Measurements from ENCODE around the gene OR10A7.

Gene OR10A7

DNA sequence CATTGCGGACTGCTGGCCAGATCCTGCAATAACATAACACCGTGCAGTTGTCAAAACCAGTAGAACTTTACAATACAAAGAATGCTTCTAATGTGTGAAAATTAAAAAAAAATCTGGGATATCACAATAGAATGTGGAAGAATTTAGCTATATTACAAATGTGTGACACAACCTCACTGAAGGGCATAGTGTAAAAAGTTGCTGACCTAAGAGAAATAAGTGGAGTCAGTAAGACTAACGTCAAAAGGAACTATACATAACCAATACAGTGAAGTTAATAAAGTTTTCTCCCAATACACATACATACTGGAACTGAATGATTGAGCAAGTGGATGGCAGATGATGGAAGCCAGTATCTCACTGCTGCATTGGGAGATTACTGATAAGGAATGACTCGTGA lies 36.0 kb downstream of the OR10A7 start:
- no peak overlapping the region for H3K4me3 ChIP-seq (ENCODE audit: low read depth, low read length)
- DNase-seq (ENCODE audit: low read depth), result no peak
- TF ChIP-seq, protein P1, sequence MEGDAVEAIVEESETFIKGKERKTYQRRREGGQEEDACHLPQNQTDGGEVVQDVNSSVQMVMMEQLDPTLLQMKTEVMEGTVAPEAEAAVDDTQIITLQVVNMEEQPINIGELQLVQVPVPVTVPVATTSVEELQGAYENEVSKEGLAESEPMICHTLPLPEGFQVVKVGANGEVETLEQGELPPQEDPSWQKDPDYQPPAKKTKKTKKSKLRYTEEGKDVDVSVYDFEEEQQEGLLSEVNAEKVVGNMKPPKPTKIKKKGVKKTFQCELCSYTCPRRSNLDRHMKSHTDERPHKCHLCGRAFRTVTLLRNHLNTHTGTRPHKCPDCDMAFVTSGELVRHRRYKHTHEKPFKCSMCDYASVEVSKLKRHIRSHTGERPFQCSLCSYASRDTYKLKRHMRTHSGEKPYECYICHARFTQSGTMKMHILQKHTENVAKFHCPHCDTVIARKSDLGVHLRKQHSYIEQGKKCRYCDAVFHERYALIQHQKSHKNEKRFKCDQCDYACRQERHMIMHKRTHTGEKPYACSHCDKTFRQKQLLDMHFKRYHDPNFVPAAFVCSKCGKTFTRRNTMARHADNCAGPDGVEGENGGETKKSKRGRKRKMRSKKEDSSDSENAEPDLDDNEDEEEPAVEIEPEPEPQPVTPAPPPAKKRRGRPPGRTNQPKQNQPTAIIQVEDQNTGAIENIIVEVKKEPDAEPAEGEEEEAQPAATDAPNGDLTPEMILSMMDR (conservative IDR thresholded peaks at IDR 0.05; ENCODE audit: low read depth, low read length), result no peak

DNA sequence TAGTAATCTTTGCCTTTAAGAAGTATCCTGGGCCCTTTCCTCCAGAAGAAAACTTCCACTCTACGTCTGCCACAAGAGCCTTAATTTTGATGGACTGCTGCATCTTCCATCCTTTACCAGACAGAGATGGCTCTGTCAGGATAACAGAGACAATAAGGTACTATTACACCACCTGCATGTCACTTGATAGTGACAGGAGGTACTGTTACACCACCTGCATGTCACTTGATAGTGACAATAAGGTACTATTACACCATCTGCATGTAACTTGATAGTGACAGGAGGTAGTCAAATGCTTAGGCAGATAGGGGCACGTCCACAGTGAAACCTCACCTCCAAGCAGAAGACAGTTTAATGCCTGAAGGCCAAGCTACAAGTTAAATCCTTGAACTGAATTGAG lies 37.5 kb downstream of the OR10A7 start:
- DNase-seq (ENCODE audit: low read depth), result no peak
- TF ChIP-seq, protein P1 (conservative IDR thresholded peaks at IDR 0.05; ENCODE audit: low read depth, low read length), result no peak
- H3K4me3 ChIP-seq (ENCODE audit: low read depth, low read length), result no peak overlapping the region
